Adrenal gland (tissue), 5 donors: Measurements from ENCODE around the gene METTL21C.

ENCODE experiments used
- CTCF ChIP-seq, 6 experiments: fragments of 450-650 bp in 4 of 6; fragments of 200-600 bp in 2 of 6; sonication (generic) in 1 of 6; IDR thresholded peaks; 1 replicate in 5 of 6; 2 replicates in 1 of 6; pipeline versions ENCODE4 v1.5.1 to v1.8.0; 2016 to 2021; ENCODE audit warnings: antibody characterized with exemption in 6 of 6, mild to moderate bottlenecking in 2 of 6, moderate library complexity in 1 of 6
- POLR2A ChIP-seq, 2 donors: fragments of 450-650 bp; IDR thresholded peaks; one replicate each; pipeline ENCODE4 v1.6.1; 2017; ENCODE audit warnings: antibody characterized with exemption in 2 of 2, mild to moderate bottlenecking in 2 of 2, moderate library complexity in 1 of 2
- donor health status: DM: no; HTN: no; CAD: no.

GRCh38 chr13:102703726-102704035 is 8.8 kb upstream of the METTL21C start:
- TF ChIP-seq CTCF (IDR thresholded peaks at IDR 0.05) (no peak), POLR2A (IDR thresholded peaks at IDR 0.05) (no peak)
